HCT116 (cell line): Measurements from ENCODE around the gene RLBP1. TPM values are rescaled to one million over a fixed set of nuclear protein-coding genes. Genes with fewer than 3 reads are reported as not detected.

ENCODE experiments used
- ATAC-seq: fragments of 200-7000 bp; cut with Tn5 transposase; 2 replicates; pipeline ENCODE4 v1.9.1; 2020; ENCODE audit warnings: mild to moderate bottlenecking, moderate library complexity
- BruUV-seq: library from RNA; stranded (reverse); fragments of 400-500 nt; replicated peaks from 2 replicates; lab custom pipeline; 2021; lab: Mats Ljungman, UMichigan
- CTCF ChIA-PET: fragments of 300-600 bp; sonication (Branson Sonifier 250); formaldehyde crosslinking; loops from one replicate; lab custom pipeline; 2021; ENCODE audit warnings: antibody characterized with exemption; lab: Charles Lee
- POLR2A ChIA-PET: fragments of 300-600, 350-600 bp; sonication (Branson Sonifier 250); formaldehyde crosslinking; loops from one replicate; lab custom pipeline; 2021; ENCODE audit warnings: antibody characterized with exemption; lab: Charles Lee
- RAD21 ChIA-PET, 2 experiments: fragments of 300-600 bp; sonication (Branson Sonifier 250); formaldehyde crosslinking; loops; one replicate each; lab custom pipeline; 2023; ENCODE audit warnings: low total read pairs in 2 of 2; ENCODE audit not compliant: uncharacterized antibody in 2 of 2, unreplicated experiment in 2 of 2, low non-redundant PET in 1 of 2; lab: Charles Lee
- DNase-seq: peaks from one replicate; pipeline ENCODE4 v3.0.0-alpha.2; 2010; ENCODE audit warnings: low read depth, low spot score
- H2AFZ ChIP-seq: fragments of 200-600 bp; shearing (Covaris generic), sonication (generic); 2 replicates; pipeline ENCODE4 v1.6.1; 2017; ENCODE audit warnings: low read depth, mixed run types, mixed read lengths, antibody characterized with exemption, low read length; ENCODE audit not compliant: poor library complexity, severe bottlenecking
- H3K27ac ChIP-seq: 2 replicates; pipeline ENCODE4 v1.5.1; 2012; ENCODE audit warnings: low read depth, low read length
- H3K27me3 ChIP-seq: fragments of 200-600 bp; sonication (generic); 2 replicates; pipeline ENCODE4 v1.6.1; 2016; ENCODE audit warnings: mixed run types, low read length, mixed read lengths; ENCODE audit not compliant: insufficient read depth
- H3K36me3 ChIP-seq, 2 experiments: fragments of 200-500 bp in 1 of 2; fragments of 200-600 bp in 1 of 2; sonication (Bioruptor generic) in 1 of 2; sonication (generic) in 1 of 2; 2 replicates each; pipeline versions ENCODE4 v1.5.1 to v1.6.1; 2014 to 2016; ENCODE audit warnings: low read length in 2 of 2, inconsistent platforms in 1 of 2, mixed read lengths in 1 of 2, mixed run types in 1 of 2; ENCODE audit not compliant: insufficient read depth in 2 of 2, control insufficient read depth in 1 of 2
- H3K4me1 ChIP-seq, 2 experiments: fragments of 200-600 bp in 1 of 2; sonication (generic) in 1 of 2; 2 replicates each; pipeline versions ENCODE4 v1.5.1 to v1.6.1; 2012 to 2017; ENCODE audit warnings: low read length in 2 of 2, inconsistent platforms in 1 of 2, mild to moderate bottlenecking in 1 of 2, mixed read lengths in 1 of 2, mixed run types in 1 of 2, moderate library complexity in 1 of 2; ENCODE audit not compliant: insufficient read depth in 2 of 2, control insufficient read depth in 1 of 2
- H3K4me2 ChIP-seq: fragments of 200-600 bp; sonication (generic); 2 replicates; pipeline ENCODE4 v1.6.1; 2017; ENCODE audit warnings: mixed run types, low read length, mixed read lengths
- H3K4me3 ChIP-seq, 2 experiments: fragments of 200-600 bp in 1 of 2; sonication (generic) in 1 of 2; replicated peaks in 1 of 2; 2 replicates each; pipeline ENCODE4 v1.5.1; 2011 to 2016; ENCODE audit warnings: low read length in 2 of 2, control low read depth in 1 of 2, low read depth in 1 of 2, mild to moderate bottlenecking in 1 of 2, mixed read lengths in 1 of 2, mixed run types in 1 of 2
- H3K79me2 ChIP-seq: fragments of 200-600 bp; sonication (generic); 2 replicates; pipeline ENCODE4 v1.6.1; 2017; ENCODE audit warnings: mild to moderate bottlenecking, mixed run types, low read length, moderate library complexity, mixed read lengths; ENCODE audit not compliant: insufficient read depth
- H3K9ac ChIP-seq: fragments of 200-600 bp; sonication (generic); 2 replicates; pipeline ENCODE4 v1.6.1; 2016; ENCODE audit warnings: low read length, mixed read lengths
- H3K9me2 ChIP-seq: fragments of 200-600 bp; sonication (generic), shearing (Covaris generic); 2 replicates; pipeline ENCODE4 v1.6.1; 2017; ENCODE audit warnings: mixed run types, mild to moderate bottlenecking, moderate library complexity; ENCODE audit not compliant: insufficient read depth
- H3K9me3 ChIP-seq, 2 experiments: fragments of 200-500 bp in 1 of 2; fragments of 200-600 bp in 1 of 2; sonication (Bioruptor generic) in 1 of 2; sonication (generic) in 1 of 2; 2 replicates each; pipeline ENCODE4 v1.6.1; 2014 to 2017; ENCODE audit warnings: low read length in 2 of 2, mixed read lengths in 2 of 2, inconsistent platforms in 1 of 2, low read depth in 1 of 2, mild to moderate bottlenecking in 1 of 2, mixed run types in 1 of 2, moderate library complexity in 1 of 2; ENCODE audit not compliant: control insufficient read depth in 1 of 2, insufficient read depth in 1 of 2
- H4K20me1 ChIP-seq: fragments of 200-600 bp; sonication (generic), shearing (Covaris generic); 2 replicates; pipeline ENCODE4 v1.6.1; 2017; ENCODE audit warnings: mixed run types, mild to moderate bottlenecking, moderate library complexity; ENCODE audit not compliant: insufficient read depth
- CBX3 ChIP-seq: IDR thresholded peaks from 2 replicates; pipeline ENCODE4 v1.6.1; 2012; ENCODE audit warnings: low read depth
- EGR1 ChIP-seq: IDR thresholded peaks from 2 replicates; pipeline ENCODE4 v1.6.1; 2012; ENCODE audit warnings: low read depth
- ELF1 ChIP-seq: IDR thresholded peaks from 2 replicates; pipeline ENCODE4 v1.6.1; 2012; ENCODE audit warnings: low read depth, borderline replicate concordance
- EZH2 ChIP-seq: fragments of 200-600 bp; sonication (generic); IDR thresholded peaks from 2 replicates; pipeline ENCODE4 v1.6.1; 2017; ENCODE audit warnings: antibody characterized with exemption, mixed run types
- JUND ChIP-seq: IDR thresholded peaks from 2 replicates; pipeline ENCODE4 v1.6.1; 2012
- SP1 ChIP-seq: IDR thresholded peaks from 2 replicates; pipeline ENCODE4 v1.6.1; 2012; ENCODE audit warnings: low read depth
- YY1 ChIP-seq: IDR thresholded peaks from 2 replicates; pipeline ENCODE4 v1.6.1; 2011; ENCODE audit warnings: low read length, low read depth, moderate library complexity, mild to moderate bottlenecking; ENCODE audit not compliant: insufficient replicate concordance; ENCODE audit errors: extremely low read depth
- ZFX ChIP-seq: fragments of 450-650 bp; IDR thresholded peaks from 2 replicates; pipeline ENCODE4 v1.6.1; 2017
- ZNF274 ChIP-seq: fragments of 200-500 bp; sonication (Bioruptor generic); IDR thresholded peaks from 2 replicates; pipeline ENCODE4 v1.6.1; 2014; ENCODE audit warnings: mild to moderate bottlenecking, low read depth, low read length, inconsistent platforms
- intact Hi-C: fragments of 100-400 bp; cut with micrococcal nuclease; formaldehyde crosslinking; loops from 2 replicates; pipeline ENCODE4 v1.10.0; 2022
- total RNA-seq: library from RNA; stranded (reverse); gene quantifications from one replicate; pipeline ENCODE4 v1.2.1, GENCODE V29; 2021; ENCODE audit not compliant: unreplicated experiment
- TF ChIP-seq, protein P1 (sequence below): IDR thresholded peaks from 2 replicates; pipeline ENCODE4 v1.6.1; 2011; ENCODE audit warnings: mild to moderate bottlenecking, low read length, moderate library complexity; ENCODE audit not compliant: insufficient replicate concordance; ENCODE audit errors: extremely low read depth
- TF ChIP-seq, protein P2 (sequence below), 3 experiments: fragments of 200-600 bp in 1 of 3; sonication (generic) in 1 of 3; IDR thresholded peaks in 2 of 3; conservative IDR thresholded peaks in 1 of 3; 2 replicates each; pipeline ENCODE4 v1.5.1; 2012 to 2017; ENCODE audit warnings: low read depth in 2 of 3, low read length in 2 of 3, antibody characterized with exemption in 1 of 3, borderline replicate concordance in 1 of 3, control low read depth in 1 of 3, mild to moderate bottlenecking in 1 of 3, mixed read lengths in 1 of 3, mixed run types in 1 of 3, moderate library complexity in 1 of 3; ENCODE audit not compliant: insufficient read depth in 1 of 3
- TF ChIP-seq, protein P3 (sequence below): IDR thresholded peaks from 2 replicates; pipeline ENCODE4 v1.6.1; 2012
- TF ChIP-seq, protein P4 (sequence below): IDR thresholded peaks from 2 replicates; pipeline ENCODE4 v1.6.1; 2012; ENCODE audit warnings: low read depth

The RLBP1 gene
- total RNA-seq, 1 experiment from 2014 or later: 0.12 TPM

DNA sequence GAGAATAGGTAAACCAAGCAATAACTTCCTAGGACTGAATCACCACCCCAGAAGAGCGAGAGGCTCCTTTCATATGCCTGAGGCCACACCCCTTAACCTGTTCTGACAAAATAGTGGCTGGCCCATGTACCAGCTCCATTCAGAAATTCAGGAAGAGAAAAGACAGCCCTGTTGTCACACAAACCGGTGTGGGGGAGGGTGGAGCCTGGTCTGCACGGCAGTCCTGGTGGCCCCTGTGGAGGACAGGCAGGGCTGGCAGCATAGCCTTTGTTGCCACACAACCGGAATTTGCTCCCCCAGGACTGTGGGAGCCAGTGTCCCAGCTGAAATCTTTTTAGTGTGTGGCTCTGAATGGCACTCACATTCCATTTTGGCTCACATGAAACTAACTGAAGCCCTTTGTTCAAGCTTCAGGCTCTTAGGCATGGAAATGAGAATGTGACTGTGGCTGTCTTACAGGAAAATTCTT lies 23.8 kb downstream of the RLBP1 start:
- intact Hi-C loops: no loop called here
- H3K9ac ChIP-seq: no peak overlapping the region
- no peaks in the 10 kb centered on the region for H3K36me3 ChIP-seq
- H3K4me3 ChIP-seq: peak overlapping the region in 1 of 2 experiments; percentile 10; a peak in 1 of 4 replicates
- ChIA-PET CTCF (interaction anchor here (0.9 to 5.0 kb wide), 3 partner anchors 9 to 140 kb away, joined by 3 to 30 read pairs (median 5); no protein-coding TSS in a partner anchor), RAD21 (interaction anchor here (0.9 to 1.2 kb wide), 2 partner anchors 9 kb away, joined by 3 to 4 read pairs; no protein-coding TSS in a partner anchor), POLR2A (no interaction called here)
- no peaks in the 10 kb centered on the region for H3K9me3 ChIP-seq
- H2AFZ ChIP-seq: no peak overlapping the region
- no peaks in the 10 kb centered on the region for H3K79me2 ChIP-seq
- H3K4me2 ChIP-seq: peak overlapping the region; percentile 59
- peak; percentile 21 for DNase-seq
- BruUV-seq: no TSS peak
- no peaks in the 10 kb centered on the region for H4K20me1 ChIP-seq
- no peaks in the 10 kb centered on the region for H3K27me3 ChIP-seq
- H3K27ac ChIP-seq: no peak overlapping the region
- TF ChIP-seq CBX3 (no peak), EZH2 (no peak), YY1 (no peak), EGR1 (no peak), SP1 (no peak; the same call in 1 of the 2 replicates), ELF1 (no peak), ZFX (no peak), JUND (no peak), ZNF274 (no peak)
- TF ChIP-seq, protein P1, sequence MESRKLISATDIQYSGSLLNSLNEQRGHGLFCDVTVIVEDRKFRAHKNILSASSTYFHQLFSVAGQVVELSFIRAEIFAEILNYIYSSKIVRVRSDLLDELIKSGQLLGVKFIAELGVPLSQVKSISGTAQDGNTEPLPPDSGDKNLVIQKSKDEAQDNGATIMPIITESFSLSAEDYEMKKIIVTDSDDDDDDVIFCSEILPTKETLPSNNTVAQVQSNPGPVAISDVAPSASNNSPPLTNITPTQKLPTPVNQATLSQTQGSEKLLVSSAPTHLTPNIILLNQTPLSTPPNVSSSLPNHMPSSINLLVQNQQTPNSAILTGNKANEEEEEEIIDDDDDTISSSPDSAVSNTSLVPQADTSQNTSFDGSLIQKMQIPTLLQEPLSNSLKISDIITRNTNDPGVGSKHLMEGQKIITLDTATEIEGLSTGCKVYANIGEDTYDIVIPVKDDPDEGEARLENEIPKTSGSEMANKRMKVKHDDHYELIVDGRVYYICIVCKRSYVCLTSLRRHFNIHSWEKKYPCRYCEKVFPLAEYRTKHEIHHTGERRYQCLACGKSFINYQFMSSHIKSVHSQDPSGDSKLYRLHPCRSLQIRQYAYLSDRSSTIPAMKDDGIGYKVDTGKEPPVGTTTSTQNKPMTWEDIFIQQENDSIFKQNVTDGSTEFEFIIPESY: no peak
- TF ChIP-seq, protein P2, sequence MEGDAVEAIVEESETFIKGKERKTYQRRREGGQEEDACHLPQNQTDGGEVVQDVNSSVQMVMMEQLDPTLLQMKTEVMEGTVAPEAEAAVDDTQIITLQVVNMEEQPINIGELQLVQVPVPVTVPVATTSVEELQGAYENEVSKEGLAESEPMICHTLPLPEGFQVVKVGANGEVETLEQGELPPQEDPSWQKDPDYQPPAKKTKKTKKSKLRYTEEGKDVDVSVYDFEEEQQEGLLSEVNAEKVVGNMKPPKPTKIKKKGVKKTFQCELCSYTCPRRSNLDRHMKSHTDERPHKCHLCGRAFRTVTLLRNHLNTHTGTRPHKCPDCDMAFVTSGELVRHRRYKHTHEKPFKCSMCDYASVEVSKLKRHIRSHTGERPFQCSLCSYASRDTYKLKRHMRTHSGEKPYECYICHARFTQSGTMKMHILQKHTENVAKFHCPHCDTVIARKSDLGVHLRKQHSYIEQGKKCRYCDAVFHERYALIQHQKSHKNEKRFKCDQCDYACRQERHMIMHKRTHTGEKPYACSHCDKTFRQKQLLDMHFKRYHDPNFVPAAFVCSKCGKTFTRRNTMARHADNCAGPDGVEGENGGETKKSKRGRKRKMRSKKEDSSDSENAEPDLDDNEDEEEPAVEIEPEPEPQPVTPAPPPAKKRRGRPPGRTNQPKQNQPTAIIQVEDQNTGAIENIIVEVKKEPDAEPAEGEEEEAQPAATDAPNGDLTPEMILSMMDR (IDR thresholded peaks at IDR 0.05 in 2 of 3, conservative IDR thresholded peaks at IDR 0.05 in 1 of 3; ENCODE audit: borderline replicate concordance in 1 of 3, insufficient read depth in 1 of 3, low read depth in 2 of 3, low read length in 2 of 3): no peak
- TF ChIP-seq, protein P3, sequence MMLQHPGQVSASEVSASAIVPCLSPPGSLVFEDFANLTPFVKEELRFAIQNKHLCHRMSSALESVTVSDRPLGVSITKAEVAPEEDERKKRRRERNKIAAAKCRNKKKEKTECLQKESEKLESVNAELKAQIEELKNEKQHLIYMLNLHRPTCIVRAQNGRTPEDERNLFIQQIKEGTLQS: no peak
- TF ChIP-seq, protein P4, sequence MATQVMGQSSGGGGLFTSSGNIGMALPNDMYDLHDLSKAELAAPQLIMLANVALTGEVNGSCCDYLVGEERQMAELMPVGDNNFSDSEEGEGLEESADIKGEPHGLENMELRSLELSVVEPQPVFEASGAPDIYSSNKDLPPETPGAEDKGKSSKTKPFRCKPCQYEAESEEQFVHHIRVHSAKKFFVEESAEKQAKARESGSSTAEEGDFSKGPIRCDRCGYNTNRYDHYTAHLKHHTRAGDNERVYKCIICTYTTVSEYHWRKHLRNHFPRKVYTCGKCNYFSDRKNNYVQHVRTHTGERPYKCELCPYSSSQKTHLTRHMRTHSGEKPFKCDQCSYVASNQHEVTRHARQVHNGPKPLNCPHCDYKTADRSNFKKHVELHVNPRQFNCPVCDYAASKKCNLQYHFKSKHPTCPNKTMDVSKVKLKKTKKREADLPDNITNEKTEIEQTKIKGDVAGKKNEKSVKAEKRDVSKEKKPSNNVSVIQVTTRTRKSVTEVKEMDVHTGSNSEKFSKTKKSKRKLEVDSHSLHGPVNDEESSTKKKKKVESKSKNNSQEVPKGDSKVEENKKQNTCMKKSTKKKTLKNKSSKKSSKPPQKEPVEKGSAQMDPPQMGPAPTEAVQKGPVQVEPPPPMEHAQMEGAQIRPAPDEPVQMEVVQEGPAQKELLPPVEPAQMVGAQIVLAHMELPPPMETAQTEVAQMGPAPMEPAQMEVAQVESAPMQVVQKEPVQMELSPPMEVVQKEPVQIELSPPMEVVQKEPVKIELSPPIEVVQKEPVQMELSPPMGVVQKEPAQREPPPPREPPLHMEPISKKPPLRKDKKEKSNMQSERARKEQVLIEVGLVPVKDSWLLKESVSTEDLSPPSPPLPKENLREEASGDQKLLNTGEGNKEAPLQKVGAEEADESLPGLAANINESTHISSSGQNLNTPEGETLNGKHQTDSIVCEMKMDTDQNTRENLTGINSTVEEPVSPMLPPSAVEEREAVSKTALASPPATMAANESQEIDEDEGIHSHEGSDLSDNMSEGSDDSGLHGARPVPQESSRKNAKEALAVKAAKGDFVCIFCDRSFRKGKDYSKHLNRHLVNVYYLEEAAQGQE: no peak
- TF ChIP-seq, all 23 proteins: peak for 0
- ATAC-seq: peak; percentile 94
- Histone ChIP-seq H3K4me1 (peaks cover 17% of the 10 kb centered on the region in 2 experiments), H3K9me2 (no peaks in the 10 kb centered on the region)
